NCI-H446 treated with DMSO at 0.1 percent for 48 hours (cell line): ENCODE data around the gene TSPAN4.

Experiments
- DNase-seq: peaks from one replicate; lab custom pipeline; 2025; lab: John Stamatoyannopoulos, UW

The TSPAN4 gene

GRCh38 chr11:824292-824880 lies 18.3 kb upstream of the TSPAN4 start:
- no peak for DNase-seq

GRCh38 chr11:824942-825341 lies 17.7 kb upstream of the TSPAN4 start:
- DNase-seq = no peak

GRCh38 chr11:825366-826226 lies 17.1 kb upstream of the TSPAN4 start:
- no peak for DNase-seq

GRCh38 chr11:826227-826621 lies 16.4 kb upstream of the TSPAN4 start:
- DNase-seq = no peak

GRCh38 chr11:826836-827145 lies 15.9 kb upstream of the TSPAN4 start:
- DNase-seq = no peak

- DNase-seq = no peak
These were observed 15.3 kb upstream of the TSPAN4 start for GRCh38 chr11:827146-827896.

GRCh38 chr11:827897-828192 lies 14.8 kb upstream of the TSPAN4 start, which contains the start of gene CRACR2B:
Gene CRACR2B, plus strand, starts transcription at chr11:827919. Its CDS starts 689 bp downstream, at chr11:828608.
- DNase-seq = no peak

GRCh38 chr11:828506-829175 lies 14.0 kb upstream of the TSPAN4 start:
- no peak for DNase-seq

- no peak for DNase-seq
These were observed 13.3 kb upstream of the TSPAN4 start for GRCh38 chr11:829176-829846.

- no peak for DNase-seq
These were observed 12.8 kb upstream of the TSPAN4 start for GRCh38 chr11:829847-830294.

- no peak for DNase-seq
These were observed 12.1 kb upstream of the TSPAN4 start for GRCh38 chr11:830295-831117.

GRCh38 chr11:831118-831864 lies 11.4 kb upstream of the TSPAN4 start:
- no peak for DNase-seq

- no peak for DNase-seq
These were observed 10.6 kb upstream of the TSPAN4 start for GRCh38 chr11:831961-832528.

GRCh38 chr11:832529-833113 lies 10.0 kb upstream of the TSPAN4 start, which contains the start of gene CD151:
Gene CD151, plus strand, starts transcription at chr11:832952. Its CDS starts 3,118 bp downstream, at chr11:836070.
- DNase-seq = peak; percentile 17

GRCh38 chr11:833114-833791 lies 9.4 kb upstream of the TSPAN4 start:
- DNase-seq = no peak

GRCh38 chr11:833849-834311 lies 8.8 kb upstream of the TSPAN4 start:
- DNase-seq = no peak

GRCh38 chr11:834371-835316 lies 8.0 kb upstream of the TSPAN4 start:
- DNase-seq = no peak

GRCh38 chr11:836274-836673 lies 6.4 kb upstream of the TSPAN4 start:
- no peak for DNase-seq
